GM12878 (cell line): ENCODE measurements around the gene MSH2. TPM values are rescaled to one million over a fixed set of nuclear protein-coding genes. Genes with fewer than 3 reads are reported as not detected.

Experiments used
- ATAC-seq: fragments of 200-7000 bp; cut with Tn5 transposase; 3 replicates; pipeline ENCODE4 v1.9.1; 2020; ENCODE audit warnings: mild to moderate bottlenecking, moderate library complexity
- BruUV-seq: library from RNA; stranded (reverse); fragments of 400-500 nt; replicated peaks from 2 replicates; lab custom pipeline; 2021; lab: Mats Ljungman, UMichigan
- CTCF ChIA-PET: fragments of 300-600 bp; sonication (Branson Sonifier 250); formaldehyde crosslinking; extraction: SDS; loops from one replicate; lab custom pipeline; 2021; ENCODE audit warnings: inconsistent platforms; lab: Yijun Ruan, JAX
- POLR2A ChIA-PET: fragments of 350-600 bp; formaldehyde crosslinking; extraction: SDS; loops from one replicate; lab custom pipeline; 2021; ENCODE audit warnings: inconsistent platforms; lab: Charles Lee
- RAD21 ChIA-PET: fragments of 300-600 bp; sonication (Branson Sonifier 250); formaldehyde crosslinking; loops from one replicate; lab custom pipeline; 2023; ENCODE audit warnings: antibody characterized with exemption; ENCODE audit not compliant: unreplicated experiment; lab: Charles Lee
- SMC1A ChIA-PET: fragments of 300-600 bp; sonication (Branson Sonifier 250); formaldehyde crosslinking; loops from one replicate; lab custom pipeline; 2023; ENCODE audit not compliant: unreplicated experiment, uncharacterized antibody; lab: Charles Lee
- DNase-seq: peaks from one replicate; pipeline ENCODE4 v3.0.0-alpha.2; 2011; ENCODE audit warnings: low read depth, low spot score
- FAIRE-seq: peaks from 3 replicates; lab custom pipeline; 2011; peaks lifted over from hg19 to GRCh38; lab: Jason Lieb, UNC
- H2AFZ ChIP-seq: 2 replicates; pipeline ENCODE4 v1.6.0; 2011; ENCODE audit warnings: low read depth, low read length, control low read depth; ENCODE audit not compliant: control insufficient read depth
- H3K27ac ChIP-seq: 2 replicates; pipeline ENCODE4 v1.5.1; 2011; ENCODE audit warnings: control low read depth; ENCODE audit not compliant: control insufficient read depth, insufficient read depth
- H3K27me3 ChIP-seq, 2 experiments: replicated peaks in 1 of 2; 2 replicates each; pipeline versions ENCODE4 v1.6.0 to v1.6.1; 2011; ENCODE audit warnings: low read length in 1 of 2; ENCODE audit not compliant: control insufficient read depth in 2 of 2, insufficient read depth in 2 of 2
- H3K36me3 ChIP-seq, 2 experiments: 2 replicates each; pipeline ENCODE4 v1.5.1; 2011; ENCODE audit warnings: low read length in 1 of 2; ENCODE audit not compliant: control insufficient read depth in 2 of 2, insufficient read depth in 2 of 2
- H3K4me1 ChIP-seq: 2 replicates; pipeline ENCODE4 v1.6.1; 2011; ENCODE audit warnings: mild to moderate bottlenecking, low read length, moderate library complexity, mixed read lengths; ENCODE audit not compliant: control insufficient read depth, insufficient read depth
- H3K4me2 ChIP-seq: 2 replicates; pipeline ENCODE4 v1.6.0; 2011; ENCODE audit warnings: control low read depth; ENCODE audit not compliant: control insufficient read depth, insufficient read depth
- H3K4me3 ChIP-seq: fragments of 200-600 bp; sonication (generic); 2 replicates; pipeline ENCODE4 v1.5.1; 2016
- H3K79me2 ChIP-seq: 2 replicates; pipeline ENCODE4 v1.6.0; 2011; ENCODE audit warnings: low read length; ENCODE audit not compliant: control insufficient read depth, insufficient read depth
- H3K9ac ChIP-seq: 2 replicates; pipeline ENCODE4 v1.8.0; 2011; ENCODE audit warnings: low read length, control low read depth, mixed read lengths; ENCODE audit not compliant: control insufficient read depth, insufficient read depth
- H3K9me3 ChIP-seq: replicated peaks from 3 replicates; pipeline ENCODE4 v1.5.1; 2011; ENCODE audit warnings: mild to moderate bottlenecking, low read length; ENCODE audit not compliant: control insufficient read depth, insufficient read depth
- H4K20me1 ChIP-seq: 2 replicates; pipeline ENCODE4 v1.6.0; 2011; ENCODE audit not compliant: control insufficient read depth, insufficient read depth
- DPF2 ChIP-seq: fragments of 450-650 bp; IDR thresholded peaks from 2 replicates; pipeline ENCODE4 v1.6.1; 2017; ENCODE audit warnings: mild to moderate bottlenecking
- FOS ChIP-seq: IDR thresholded peaks from 3 replicates; pipeline ENCODE4 v1.6.1; 2011; ENCODE audit warnings: borderline replicate concordance; ENCODE audit not compliant: insufficient read length; ENCODE audit errors: extremely low read depth
- IKZF1 ChIP-seq: fragments of 450-650 bp; conservative IDR thresholded peaks from 2 replicates; pipeline ENCODE4 v1.6.1; 2017; ENCODE audit warnings: antibody characterized with exemption, mild to moderate bottlenecking
- RCOR1 ChIP-seq: conservative IDR thresholded peaks from 2 replicates; pipeline ENCODE4 v1.6.1; 2012; ENCODE audit warnings: low read depth, low read length, improper control_type of control experiment
- REST ChIP-seq: IDR thresholded peaks from 2 replicates; pipeline ENCODE4 v1.6.1; 2012; ENCODE audit warnings: mild to moderate bottlenecking, low read depth, low read length
- SMARCA5 ChIP-seq: fragments of 450-650 bp; IDR thresholded peaks from 2 replicates; pipeline ENCODE4 v1.6.1; 2017; ENCODE audit warnings: mild to moderate bottlenecking
- WGBS: methylation state at CpG from one replicate; pipeline ENCODE4 v1.1.6; 2016; ENCODE audit warnings: low lambda C conversion rate; ENCODE audit not compliant: insufficient replicate concordance, insufficient coverage; ENCODE audit errors: missing lambda C conversion rate; 5-methylcytosine and 5-hydroxymethylcytosine counted together
- in situ Hi-C: fragments of 300-500 bp; cut with MboI; formaldehyde crosslinking; loops from 9 replicates; pipeline ENCODE4 v1.14.3; 2018; ENCODE audit warnings: mixed read lengths
- intact Hi-C: fragments of 100-400 bp; cut with micrococcal nuclease; formaldehyde crosslinking; loops from one replicate; pipeline ENCODE4 v1.14.2; 2022; ENCODE audit not compliant: unreplicated experiment
- polyA plus RNA-seq, 11 experiments: library from polyadenylated mRNA; depleted of rRNA in 4 of 11; unstranded in 6 of 11; stranded (reverse) in 5 of 11; fragments of >200 nt; fragmentation: Nextera tagmentation in 4 of 11; fragmentation: Illumina TruSeq in 1 of 11; extraction: Ambion mirVana in 4 of 11; extraction: Trizol in 1 of 11; gene quantifications; 1 replicate in 1 of 11; 2 replicates in 10 of 11; pipeline versions ENCODE4 v1.2.1 to v1.2.3, GENCODE V29; 2011 to 2016; ENCODE audit warnings: inconsistent platforms in 2 of 11, missing spikeins in 2 of 11, low read depth in 1 of 11
- total RNA-seq, 4 experiments: library from RNA; depleted of rRNA in 3 of 4; stranded (reverse); fragments of >200 nt in 3 of 4; fragmentation: Illumina TruSeq in 1 of 4; extraction: Trizol in 1 of 4; gene quantifications; 2 replicates each; pipeline versions ENCODE4 v1.2.1 to v1.2.3, GENCODE V29; 2013 to 2021

Gene MSH2
- total and polyA plus RNA-seq, 10 of the 15 experiments (the other 5 are each of a cell fraction or from before 2014, with no cell fraction given), result 24.3 to 94.4 (median 55.5) TPM

GRCh38 chr2:47487498-47487875 lies 84.5 kb downstream of the MSH2 start:
- in situ Hi-C loops (no loop called here), intact Hi-C loops (no loop called here)
- Histone ChIP-seq H3K4me2 (no peak overlapping the region; the same call in 1 of the 2 replicates), H4K20me1 (no peaks in the 10 kb centered on the region), H3K79me2 (no peaks in the 10 kb centered on the region), H3K36me3 (no peaks in the 10 kb centered on the region), H3K27ac (no peak overlapping the region), H3K27me3 (no peaks in the 10 kb centered on the region), H3K4me3 (no peak overlapping the region), H3K4me1 (peaks cover 14% of the 10 kb centered on the region), H3K9ac (no peak overlapping the region), H3K9me3 (no peaks in the 10 kb centered on the region), H2AFZ (no peak overlapping the region)
- ChIA-PET RAD21 (interaction anchor here (1.3 to 2.1 kb wide), 2 partner anchors 50 to 280 kb away, joined by 3 to 10 read pairs; no protein-coding TSS in a partner anchor), POLR2A (no interaction called here), SMC1A (interaction anchor here (0.6 to 1.7 kb wide), 7 partner anchors 18 to 284 kb away, joined by 3 to 7 read pairs (median 3); no protein-coding TSS in a partner anchor), CTCF (interaction anchor here (1.0 to 3.5 kb wide), 4 partner anchors 50 to 280 kb away, joined by 3 to 22 read pairs (median 4); no protein-coding TSS in a partner anchor)
- no peak for DNase-seq
- peak; percentile 24 for ATAC-seq
- FAIRE-seq, result no peak
- 0 out of 2 replicates have a peak, but pooled peaks have one; percentile 17 for TF ChIP-seq RCOR1
- TF ChIP-seq FOS, result no peak
- peak; percentile 13; the same call in 1 of the 2 replicates for TF ChIP-seq SMARCA5
- no peak for TF ChIP-seq REST
- 0 out of 2 replicates have a peak, but pooled peaks have one; percentile 27 for TF ChIP-seq DPF2
- TF ChIP-seq IKZF1, result peak; percentile 38; the same call in 1 of the 2 replicates
- BruUV-seq, result no TSS peak
- 100% methylated on average over 1 of the region's 1 CpG for WGBS
